Activated T-helper 1 cell treated with Interleukin-2 at 50 U/mL for 16 hours (primary cell): ENCODE measurements around the gene TNS3.
A peak's percentile ranks its signal among the peaks of the same experiment; 100 is the strongest.

Experiments
- DNase-seq: peaks from one replicate; pipeline ENCODE4 v3.0.0-alpha.2; 2020; ENCODE audit warnings: low read depth

The TNS3 gene

GRCh38 chr7:47256016-47256415 is 325.9 kb downstream of the TNS3 start:
- no peak for DNase-seq

DNA sequence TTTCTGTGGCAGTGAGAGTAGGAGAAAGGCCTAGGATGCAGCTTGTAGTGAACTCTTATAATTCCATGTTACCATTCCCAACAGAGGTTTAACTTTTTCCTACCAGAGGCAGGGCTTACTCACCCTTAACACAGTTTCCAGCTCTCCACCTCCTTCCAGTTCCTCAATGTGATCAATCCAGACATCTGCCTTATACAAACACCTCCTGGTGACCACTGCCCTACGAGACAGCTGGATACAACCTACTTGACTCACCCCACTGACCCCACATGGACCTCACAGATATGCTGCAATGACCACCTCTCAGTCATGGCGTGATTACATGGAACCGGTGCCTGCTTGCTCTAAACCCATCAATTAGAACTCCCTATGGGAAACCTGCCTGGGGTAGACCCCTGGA is 326.5 kb downstream of the TNS3 start:
- DNase-seq, result no peak

DNA sequence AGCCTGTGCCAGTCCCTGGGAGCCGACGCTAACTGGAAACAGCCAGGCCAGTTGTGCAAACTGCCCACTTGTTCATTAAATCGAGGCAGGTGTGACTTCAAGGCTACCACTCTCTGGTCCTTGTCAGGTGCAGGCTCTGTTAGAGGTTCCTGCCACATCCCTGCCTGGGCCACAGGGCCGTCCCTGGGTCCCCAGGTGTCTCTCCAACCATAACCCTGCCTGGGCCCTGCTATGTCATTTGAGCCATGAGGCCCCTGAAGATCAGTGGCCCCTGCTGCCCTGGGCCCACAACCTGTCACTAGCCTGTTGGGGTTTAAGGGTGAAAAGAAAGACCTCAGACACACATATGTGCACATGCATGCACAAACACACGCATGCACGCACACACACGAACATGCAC is 326.9 kb downstream of the TNS3 start:
- DNase-seq, result no peak

DNA sequence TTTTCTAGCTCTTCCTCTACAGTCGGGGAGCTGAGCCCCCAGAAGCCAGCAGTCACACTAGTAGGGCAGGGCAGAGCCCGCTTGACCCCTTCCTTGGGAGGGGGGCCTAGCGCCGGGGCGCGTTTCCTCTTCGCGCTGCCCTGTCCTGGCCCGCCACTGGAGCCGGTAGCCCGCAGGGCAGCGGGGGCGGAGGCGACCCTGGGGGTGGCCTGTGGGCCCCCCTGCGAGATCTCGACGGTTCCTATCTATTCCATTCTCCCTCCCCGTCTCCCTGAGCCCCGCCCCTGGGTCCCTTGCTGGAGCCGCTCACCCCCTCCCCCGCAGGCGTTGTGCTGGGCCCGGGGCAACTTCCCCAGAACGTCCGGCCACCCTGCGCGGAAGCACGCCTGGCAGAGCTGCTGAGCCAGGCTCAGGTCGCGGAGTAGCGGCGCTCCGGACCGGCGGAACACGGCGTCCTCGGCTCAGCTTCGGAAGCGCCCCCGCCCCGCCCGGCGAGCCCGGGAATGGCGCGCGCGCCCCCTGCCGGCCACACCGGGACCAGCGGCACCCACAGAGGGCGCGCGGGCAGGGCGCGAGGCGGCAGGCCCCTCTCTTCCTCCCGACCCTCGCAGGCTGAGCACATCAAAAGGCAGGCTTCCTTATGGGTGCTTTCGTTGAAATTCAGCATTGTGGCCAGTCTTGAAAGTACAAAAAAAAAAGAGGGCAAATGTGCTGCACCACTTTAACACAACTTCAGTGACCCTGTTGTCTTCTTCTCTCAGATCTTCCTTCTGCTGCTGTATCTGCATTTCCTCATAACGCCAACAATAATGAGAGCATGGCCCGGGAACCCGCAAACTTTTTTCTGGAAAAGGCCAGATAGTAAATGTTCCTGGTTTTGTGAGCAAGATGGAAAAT is 327.6 kb downstream of the TNS3 start:
- DNase-seq, result peak; percentile 15

DNA sequence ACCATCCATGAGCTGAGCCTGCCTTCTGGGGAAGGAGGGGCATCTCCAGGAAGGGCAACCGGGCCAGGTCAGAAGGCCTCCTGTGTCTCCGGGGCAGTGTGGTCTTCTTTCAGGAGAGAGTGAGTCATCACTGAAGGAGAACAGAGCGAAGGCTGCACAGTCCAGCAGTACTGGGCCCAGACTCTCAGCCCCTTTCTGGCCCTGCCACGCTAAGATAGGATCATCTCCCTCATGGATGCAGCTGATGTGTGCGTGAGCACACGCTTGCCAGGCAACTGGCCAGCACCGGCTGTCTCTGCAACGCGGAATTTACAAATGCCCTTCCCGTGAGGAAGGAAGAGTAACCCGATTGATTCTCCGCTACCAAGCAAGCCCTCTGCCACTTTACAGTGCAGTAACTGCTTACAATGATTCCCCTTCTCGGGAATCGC is 328.2 kb downstream of the TNS3 start:
- no peak for DNase-seq

GRCh38 chr7:47252675-47253074 is 329.2 kb downstream of the TNS3 start:
- DNase-seq, result no peak

DNA sequence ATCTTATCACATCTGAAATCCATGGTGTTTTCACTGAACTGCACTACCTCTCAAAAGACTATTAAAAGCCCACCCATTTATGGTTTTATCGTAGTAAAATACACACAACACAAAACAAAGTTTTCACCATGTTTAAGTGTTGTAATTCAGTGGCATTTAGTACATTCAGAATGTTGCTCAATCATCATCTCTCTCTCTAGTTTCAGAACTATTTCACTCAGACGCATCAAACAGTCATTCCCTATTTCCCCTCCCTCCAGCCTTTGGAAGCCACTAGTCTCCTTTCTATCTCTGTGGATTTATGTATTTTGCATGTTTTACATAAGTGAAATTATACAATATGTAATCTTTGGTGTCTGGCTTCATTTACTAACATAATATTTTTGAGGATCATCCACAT is 332.6 kb downstream of the TNS3 start:
- no peak for DNase-seq

DNA sequence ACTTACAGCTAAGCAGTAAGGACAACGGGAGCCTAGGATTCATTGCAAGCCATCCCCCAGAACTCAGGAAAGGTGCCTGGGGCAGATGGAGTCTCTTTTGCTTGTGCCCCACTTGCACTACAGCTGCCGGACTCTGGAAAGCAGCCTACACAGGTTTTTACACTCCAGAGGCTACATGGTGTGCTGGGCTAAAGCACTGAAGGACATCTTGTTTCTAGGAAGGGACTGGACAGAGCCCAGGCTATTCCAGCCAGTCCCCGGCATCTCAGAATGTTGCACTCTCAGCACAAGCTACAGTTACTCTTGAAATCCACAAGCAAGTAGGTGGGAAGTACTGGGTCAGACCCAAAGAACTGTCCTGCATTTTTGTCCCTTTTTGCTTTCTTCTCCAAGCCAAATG is 333.1 kb downstream of the TNS3 start:
- no peak for DNase-seq

- DNase-seq, result no peak
Observed at GRCh38 chr7:47247132-47247531, 334.8 kb downstream of the TNS3 start.

DNA sequence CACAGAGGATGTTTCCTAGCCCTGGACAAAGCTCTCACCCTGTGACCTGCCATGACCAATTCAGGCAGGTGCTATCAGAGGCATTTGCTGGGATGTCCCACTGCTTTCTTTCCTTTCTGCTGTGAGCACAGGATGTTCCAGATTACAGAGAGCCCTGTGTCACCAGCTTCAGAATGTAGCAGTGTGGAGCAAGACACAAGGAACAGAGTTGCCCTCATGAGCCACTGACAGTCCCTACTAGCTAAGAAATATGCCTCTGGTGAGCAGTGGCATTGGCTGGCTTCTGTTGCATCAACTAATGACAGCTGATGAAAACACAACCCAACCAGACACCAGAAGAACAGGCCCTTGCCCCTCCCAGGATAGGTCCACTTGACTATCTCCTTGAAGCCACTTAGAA is 337.2 kb downstream of the TNS3 start:
- no peak for DNase-seq

GRCh38 chr7:47241112-47242065 is 340.5 kb downstream of the TNS3 start:
- DNase-seq, result no peak

GRCh38 chr7:47239931-47240421 is 341.9 kb downstream of the TNS3 start:
- no peak for DNase-seq

- DNase-seq, result no peak
Observed at GRCh38 chr7:47239034-47239433, 342.9 kb downstream of the TNS3 start.

GRCh38 chr7:47236480-47237129 is 345.3 kb downstream of the TNS3 start:
- no peak for DNase-seq

DNA sequence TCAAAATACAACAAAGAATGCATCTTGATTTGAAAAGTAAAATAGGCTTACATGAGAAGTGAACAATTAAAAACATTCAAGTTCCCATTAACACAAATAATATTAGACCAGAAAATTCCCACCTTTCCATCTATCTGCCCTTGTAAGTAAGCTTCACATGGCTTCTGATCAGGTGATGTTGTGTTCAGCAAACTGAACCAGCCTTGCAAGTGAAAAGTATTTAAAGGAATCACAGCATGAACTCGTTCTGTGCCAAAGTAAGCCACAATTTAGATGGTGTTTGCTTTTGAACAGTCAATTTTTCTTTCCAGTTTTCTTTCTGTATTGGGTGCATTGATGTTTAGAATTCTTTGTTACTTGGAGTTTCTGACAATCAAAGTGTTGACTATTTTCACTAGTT is 347.9 kb downstream of the TNS3 start:
- DNase-seq, result no peak

GRCh38 chr7:47232751-47233412 is 349.0 kb downstream of the TNS3 start:
- DNase-seq, result no peak

GRCh38 chr7:47231627-47232026 is 350.3 kb downstream of the TNS3 start:
- DNase-seq, result no peak

- DNase-seq, result no peak
Observed at GRCh38 chr7:47231032-47231431, 350.9 kb downstream of the TNS3 start.

- no peak for DNase-seq
Observed at GRCh38 chr7:47228386-47229014, 353.4 kb downstream of the TNS3 start.

DNA sequence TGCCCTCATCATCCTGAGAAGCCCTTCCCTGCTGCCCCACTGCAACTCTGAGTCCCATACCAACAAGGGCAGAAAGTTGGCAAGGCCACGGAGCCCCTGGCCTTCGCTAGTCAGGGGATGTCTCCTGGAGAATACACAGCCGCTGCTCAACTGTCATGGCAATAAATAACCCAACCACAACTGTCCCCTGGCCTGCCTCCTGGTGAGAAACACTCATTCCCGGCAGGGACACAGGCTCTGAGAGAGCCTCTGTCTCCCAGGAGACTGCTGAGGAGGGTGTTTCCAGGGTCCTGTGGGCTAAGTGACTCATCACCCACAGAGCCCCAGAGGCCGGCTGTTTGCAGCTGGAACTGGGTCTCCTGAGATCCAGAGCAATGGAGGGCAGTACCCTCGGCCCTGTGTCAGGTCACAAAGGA is 354.1 kb downstream of the TNS3 start:
- DNase-seq, result no peak

DNA sequence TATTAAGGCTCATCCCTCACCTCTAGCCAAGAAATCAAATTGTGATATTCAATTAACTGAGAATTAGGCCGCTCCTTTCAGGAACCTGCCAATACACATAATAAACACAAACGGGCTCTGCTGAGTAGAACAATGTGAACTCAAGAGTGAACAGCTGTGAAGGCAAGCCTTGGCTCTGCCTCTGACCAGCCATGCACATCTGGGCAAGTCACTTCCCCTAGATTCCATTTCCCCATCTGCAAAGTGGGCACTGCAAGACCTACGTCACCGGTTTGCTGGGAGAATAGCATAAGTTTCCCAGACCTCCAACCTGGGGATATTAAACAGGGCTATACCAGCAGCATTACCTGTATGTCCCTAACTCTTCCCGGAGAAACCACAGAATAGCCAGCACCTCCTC is 355.2 kb downstream of the TNS3 start:
- DNase-seq, result no peak
